Retinal pigment epithelial cell (primary cell): ENCODE measurements around the gene FGF3.

Experiments
- DNase-seq: peaks from one replicate; pipeline ENCODE4 v3.0.0-alpha.2; 2010; ENCODE audit warnings: low read depth
- H3K4me3 ChIP-seq: 2 replicates; pipeline ENCODE4 v1.5.1; 2011; ENCODE audit warnings: mild to moderate bottlenecking, low read length, control low read depth, moderate library complexity
- CTCF ChIP-seq: conservative IDR thresholded peaks from 2 replicates; pipeline ENCODE4 v1.5.1; 2011; ENCODE audit warnings: low read depth, low read length, control low read depth, inconsistent platforms

FGF3 gene

GRCh38 chr11:69817265-69818230, 1.7 kb downstream of the FGF3 start:
- TF ChIP-seq CTCF: no peak
- DNase-seq: no peak
- H3K4me3 ChIP-seq: no peak overlapping the region

GRCh38 chr11:69816671-69817070, 2.5 kb downstream of the FGF3 start:
- no peak for TF ChIP-seq CTCF
- no peak for DNase-seq
- no peak overlapping the region for H3K4me3 ChIP-seq

GRCh38 chr11:69815973-69816372, 3.2 kb downstream of the FGF3 start:
- no peak for DNase-seq
- no peak for TF ChIP-seq CTCF

GRCh38 chr11:69814902-69815301, 4.3 kb downstream of the FGF3 start:
- H3K4me3 ChIP-seq: no peak overlapping the region
- TF ChIP-seq CTCF: no peak
- DNase-seq: no peak

More at GRCh38 chr11:69815973-69816372, 3.2 kb downstream of the FGF3 start:
- H3K4me3 ChIP-seq: no peak overlapping the region

GRCh38 chr11:69814411-69814810, 4.8 kb downstream of the FGF3 start:
- DNase-seq: no peak
- TF ChIP-seq CTCF: no peak
- no peak overlapping the region for H3K4me3 ChIP-seq

GRCh38 chr11:69813839-69814238, 5.4 kb downstream of the FGF3 start:
- TF ChIP-seq CTCF: no peak
- no peak overlapping the region for H3K4me3 ChIP-seq
- DNase-seq: no peak

GRCh38 chr11:69812946-69813345, 6.3 kb downstream of the FGF3 start:
- DNase-seq: no peak
- TF ChIP-seq CTCF: no peak

More at GRCh38 chr11:69812946-69813345, 6.3 kb downstream of the FGF3 start:
- H3K4me3 ChIP-seq: no peak overlapping the region
